ENCODE results near the gene ALDH1A1.

ALDH1A1 gene

DNA sequence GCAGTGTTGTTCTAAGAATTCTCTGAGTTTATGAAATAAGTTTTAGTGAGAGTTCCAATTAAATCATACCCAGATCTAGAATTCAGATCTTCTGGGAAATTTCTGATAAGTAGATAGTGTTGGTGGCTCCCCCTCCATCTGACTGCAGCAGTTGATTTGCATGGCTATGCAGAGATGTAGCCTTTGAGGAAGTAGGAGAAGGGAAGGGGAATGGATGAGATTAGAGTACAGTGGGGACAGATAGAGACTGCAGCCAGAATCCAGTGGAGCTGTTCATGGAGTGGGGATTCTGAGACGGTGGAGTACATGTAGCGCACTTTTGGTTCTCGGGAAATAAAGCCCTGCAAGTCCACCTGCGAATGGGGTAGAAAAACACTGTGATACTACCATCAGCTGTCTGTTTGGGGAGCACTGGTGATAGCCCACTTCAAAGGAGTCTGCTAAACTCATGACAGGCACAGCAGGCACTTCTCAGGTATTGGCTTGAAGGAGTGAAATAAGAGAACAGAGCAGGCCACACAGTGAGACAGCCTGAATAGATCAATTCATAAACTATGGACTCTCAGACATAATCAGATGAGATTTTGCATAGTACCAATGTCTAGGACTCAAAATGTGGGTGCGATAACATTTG, 96.8 kb downstream of the ALDH1A1 start:
- DNase-seq (ENCODE audit: low spot score): no peak

DNA sequence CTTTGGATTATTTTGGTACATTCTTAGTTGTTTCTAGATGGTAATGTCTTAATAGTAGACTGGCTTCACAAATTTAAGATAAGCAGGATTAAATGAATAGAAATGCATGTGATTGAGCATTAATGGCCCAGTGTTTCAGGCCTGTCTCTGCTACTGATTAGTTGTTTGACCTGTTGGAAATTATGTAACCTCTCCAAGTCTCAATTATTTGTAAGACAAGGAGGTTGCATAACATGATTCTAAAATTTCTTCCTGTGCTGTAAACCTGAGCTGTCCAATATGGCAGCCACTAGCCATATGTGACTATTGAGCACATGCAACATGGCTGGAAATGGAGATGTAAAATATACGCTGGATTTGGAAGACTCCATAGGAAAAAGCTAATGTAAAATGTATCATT, 97.5 kb downstream of the ALDH1A1 start:
- no peak for DNase-seq (ENCODE audit: low spot score)
